Measurements from ENCODE around the gene UROC1. TPM values are rescaled to one million over a fixed set of nuclear protein-coding genes. Genes with fewer than 3 reads are reported as not detected.

The UROC1 gene
- total RNA-seq, 1 experiment from 2014 or later = not detected

DNA sequence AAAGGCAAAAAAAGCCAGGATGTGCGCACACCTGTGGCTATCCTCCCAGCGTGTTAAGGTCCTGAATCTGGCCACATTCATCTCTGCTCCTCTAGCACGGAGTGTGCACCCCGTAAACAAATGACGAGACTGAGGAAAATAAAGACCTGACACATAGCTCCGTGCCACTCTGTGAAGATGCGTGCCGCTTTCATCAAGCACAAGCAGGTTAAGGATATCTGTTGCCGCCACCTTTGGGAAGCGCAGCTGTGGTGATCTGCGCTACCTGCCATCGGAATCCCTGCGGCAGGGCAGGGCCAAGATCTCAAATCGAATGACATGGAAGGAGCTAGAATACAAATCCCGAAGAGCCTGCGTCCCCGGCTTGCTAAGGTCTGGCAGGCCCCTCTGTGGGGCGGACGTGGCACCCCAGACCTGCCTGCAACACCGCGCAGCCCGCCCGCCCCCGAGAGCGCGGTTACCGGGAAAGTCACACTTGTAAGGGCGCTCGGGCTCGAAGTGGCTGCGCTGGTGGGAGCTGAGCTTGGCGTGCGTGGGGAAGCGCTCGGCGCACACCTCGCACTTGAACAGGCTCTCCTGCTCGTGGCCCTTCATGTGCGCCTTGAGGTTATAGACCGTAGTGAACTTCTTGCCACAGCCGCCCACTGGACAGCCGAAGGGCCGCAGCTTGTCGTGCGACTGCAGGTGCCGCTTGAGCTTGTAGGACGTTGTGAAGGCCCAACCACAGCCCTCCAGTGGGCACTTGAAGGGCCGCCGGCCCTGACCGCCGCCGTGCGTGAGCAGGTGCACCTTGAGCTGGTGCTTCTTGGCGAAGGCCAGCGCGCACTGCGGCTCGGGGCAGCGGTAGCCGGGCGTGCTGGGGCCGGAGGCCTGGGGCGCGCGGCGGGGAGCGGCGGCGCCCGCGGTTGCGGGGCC, 42.8 kb downstream of the UROC1 start:
- Histone ChIP-seq H3K4me3 (ENCODE audit: low read length) (peak overlapping the region; percentile 99), H3K9ac (ENCODE audit: low read length) (peak overlapping the region; percentile 98), H3K9me2 (replicated peaks; ENCODE audit: insufficient read depth, low read length) (no peaks in the 10 kb centered on the region), H2AFZ (ENCODE audit: low read length) (no peak overlapping the region), H4K20me1 (ENCODE audit: insufficient read depth, low read depth, low read length) (peaks cover 14% of the 10 kb centered on the region; the same call in 1 of the 2 replicates), H3K27ac (ENCODE audit: low read length) (no peak overlapping the region), H3K79me2 (ENCODE audit: low read length) (peaks cover 53% of the 10 kb centered on the region), H3K36me3 (ENCODE audit: insufficient read depth, low read length) (peaks cover 24% of the 10 kb centered on the region), H3K4me2 (ENCODE audit: low read depth, low read length, poor library complexity, severe bottlenecking) (peak overlapping the region; percentile 82), H3K9me3 (ENCODE audit: low read length) (no peaks in the 10 kb centered on the region), H3K27me3 (ENCODE audit: low read length) (no peaks in the 10 kb centered on the region), H3K4me1 (ENCODE audit: low read length) (peaks cover 27% of the 10 kb centered on the region)
- peak; percentile 65 for DNase-seq

DNA sequence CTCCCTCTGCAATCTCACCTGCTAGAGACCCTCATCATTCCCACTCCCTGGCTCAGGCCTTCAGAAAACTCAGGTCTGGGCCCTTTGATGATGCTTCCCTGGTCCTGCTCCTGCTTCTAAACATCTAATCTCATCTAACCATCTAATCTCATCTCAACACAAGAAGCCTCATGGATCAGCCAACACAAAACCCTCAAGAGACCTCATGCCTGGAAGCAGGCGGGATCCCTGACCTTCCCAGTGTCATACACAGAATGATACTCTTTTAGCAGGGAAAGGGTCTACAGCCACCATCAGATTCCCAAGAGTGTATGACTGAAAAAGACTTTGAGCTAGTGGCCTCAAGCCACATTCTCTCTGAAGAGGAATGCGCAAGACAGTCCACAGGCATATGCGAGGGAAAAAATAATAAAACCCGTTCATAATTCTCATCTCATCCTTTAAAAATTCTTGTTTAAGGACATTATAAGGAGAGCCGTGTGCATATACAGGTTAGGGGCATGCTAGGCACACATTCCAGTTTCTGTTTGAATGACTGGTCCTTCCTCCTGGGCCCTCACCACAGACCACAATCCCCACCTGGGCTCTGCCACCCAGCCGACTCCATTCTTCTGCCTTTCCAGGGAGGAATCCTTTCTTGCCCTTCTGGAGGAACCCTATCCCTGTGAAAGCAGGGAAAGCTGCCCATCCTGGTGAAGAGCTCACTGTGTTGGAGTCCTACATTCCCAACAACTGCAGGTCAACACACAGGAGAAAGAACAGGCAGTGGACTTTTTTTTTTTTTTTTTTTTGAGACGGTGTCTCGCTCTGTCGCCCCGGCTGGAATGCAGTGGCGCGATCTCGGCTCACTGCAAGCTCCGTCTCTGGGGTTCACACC, 44.0 kb downstream of the UROC1 start:
- peaks cover 27% of the 10 kb centered on the region for H3K4me1 ChIP-seq (ENCODE audit: low read length)
- no peak overlapping the region for H2AFZ ChIP-seq (ENCODE audit: low read length)
- peak overlapping the region; percentile 99 for H3K4me3 ChIP-seq (ENCODE audit: low read length)
- no peaks in the 10 kb centered on the region for H3K27me3 ChIP-seq (ENCODE audit: low read length)
- DNase-seq = no peak
- peak overlapping the region; percentile 56 for H3K9ac ChIP-seq (ENCODE audit: low read length)
- peak overlapping the region; percentile 82 for H3K4me2 ChIP-seq (ENCODE audit: low read depth, low read length, poor library complexity, severe bottlenecking)
- peaks cover 19% of the 10 kb centered on the region; the same call in 1 of the 2 replicates for H4K20me1 ChIP-seq (ENCODE audit: insufficient read depth, low read depth, low read length)
- H3K79me2 ChIP-seq (ENCODE audit: low read length) = peaks cover 65% of the 10 kb centered on the region
- no peaks in the 10 kb centered on the region for H3K9me2 ChIP-seq (replicated peaks; ENCODE audit: insufficient read depth, low read length)
- H3K27ac ChIP-seq (ENCODE audit: low read length) = no peak overlapping the region
- H3K36me3 ChIP-seq (ENCODE audit: insufficient read depth, low read length) = peaks cover 27% of the 10 kb centered on the region
- H3K9me3 ChIP-seq (ENCODE audit: low read length) = no peaks in the 10 kb centered on the region

- Histone ChIP-seq H3K9me2 (replicated peaks; ENCODE audit: insufficient read depth, low read length) (no peaks in the 10 kb centered on the region), H3K79me2 (ENCODE audit: low read length) (peaks cover 70% of the 10 kb centered on the region), H4K20me1 (ENCODE audit: insufficient read depth, low read depth, low read length) (peaks cover 19% of the 10 kb centered on the region; the same call in 1 of the 2 replicates), H3K4me3 (ENCODE audit: low read length) (no peak overlapping the region; the same call in 1 of the 2 replicates), H2AFZ (ENCODE audit: low read length) (no peak overlapping the region), H3K36me3 (ENCODE audit: insufficient read depth, low read length) (peaks cover 27% of the 10 kb centered on the region), H3K27ac (ENCODE audit: low read length) (no peak overlapping the region), H3K27me3 (ENCODE audit: low read length) (no peaks in the 10 kb centered on the region), H3K4me2 (ENCODE audit: low read depth, low read length, poor library complexity, severe bottlenecking) (peak overlapping the region; percentile 82), H3K9ac (ENCODE audit: low read length) (peak overlapping the region; percentile 56), H3K9me3 (ENCODE audit: low read length) (no peaks in the 10 kb centered on the region), H3K4me1 (ENCODE audit: low read length) (peaks cover 27% of the 10 kb centered on the region)
- peak; percentile 50 for DNase-seq
These were observed 45.1 kb downstream of the UROC1 start for GRCh38 chr3:126472277-126473006.

GRCh38 chr3:126469479-126469878, 48.1 kb downstream of the UROC1 start:
- no peaks in the 10 kb centered on the region for H3K9me2 ChIP-seq (replicated peaks; ENCODE audit: insufficient read depth, low read length)
- H3K4me1 ChIP-seq (ENCODE audit: low read length) = peaks cover 24% of the 10 kb centered on the region
- no peak overlapping the region for H3K4me3 ChIP-seq (ENCODE audit: low read length)
- H3K9ac ChIP-seq (ENCODE audit: low read length) = no peak overlapping the region
- no peak overlapping the region for H3K4me2 ChIP-seq (ENCODE audit: low read depth, low read length, poor library complexity, severe bottlenecking)
- H4K20me1 ChIP-seq (ENCODE audit: insufficient read depth, low read depth, low read length) = peaks cover 16% of the 10 kb centered on the region; the same call in 1 of the 2 replicates
- H2AFZ ChIP-seq (ENCODE audit: low read length) = no peak overlapping the region
- H3K36me3 ChIP-seq (ENCODE audit: insufficient read depth, low read length) = peaks cover 32% of the 10 kb centered on the region
- H3K27ac ChIP-seq (ENCODE audit: low read length) = no peak overlapping the region
- peaks cover 67% of the 10 kb centered on the region for H3K79me2 ChIP-seq (ENCODE audit: low read length)
- H3K27me3 ChIP-seq (ENCODE audit: low read length) = no peaks in the 10 kb centered on the region
- DNase-seq = no peak
- no peaks in the 10 kb centered on the region for H3K9me3 ChIP-seq (ENCODE audit: low read length)

- no peak overlapping the region for H3K27ac ChIP-seq (ENCODE audit: low read length)
- no peak overlapping the region for H2AFZ ChIP-seq (ENCODE audit: low read length)
- no peak for DNase-seq
- peaks cover 57% of the 10 kb centered on the region for H3K79me2 ChIP-seq (ENCODE audit: low read length)
- peaks cover 11% of the 10 kb centered on the region for H3K4me1 ChIP-seq (ENCODE audit: low read length)
- H3K4me2 ChIP-seq (ENCODE audit: low read depth, low read length, poor library complexity, severe bottlenecking) = no peak overlapping the region
- peaks cover 13% of the 10 kb centered on the region; the same call in 1 of the 2 replicates for H4K20me1 ChIP-seq (ENCODE audit: insufficient read depth, low read depth, low read length)
- no peaks in the 10 kb centered on the region for H3K27me3 ChIP-seq (ENCODE audit: low read length)
- H3K4me3 ChIP-seq (ENCODE audit: low read length) = no peak overlapping the region
- H3K9me3 ChIP-seq (ENCODE audit: low read length) = no peaks in the 10 kb centered on the region
- H3K9me2 ChIP-seq (replicated peaks; ENCODE audit: insufficient read depth, low read length) = no peaks in the 10 kb centered on the region
- H3K36me3 ChIP-seq (ENCODE audit: insufficient read depth, low read length) = peaks cover 32% of the 10 kb centered on the region
- no peak overlapping the region for H3K9ac ChIP-seq (ENCODE audit: low read length)
These were observed 49.3 kb downstream of the UROC1 start for GRCh38 chr3:126468028-126468891.

GRCh38 chr3:126467611-126467955, 50.0 kb downstream of the UROC1 start:
- Histone ChIP-seq H3K9ac (ENCODE audit: low read length) (no peak overlapping the region), H3K27ac (ENCODE audit: low read length) (no peak overlapping the region), H3K4me3 (ENCODE audit: low read length) (no peak overlapping the region), H3K9me3 (ENCODE audit: low read length) (no peaks in the 10 kb centered on the region), H3K9me2 (replicated peaks; ENCODE audit: insufficient read depth, low read length) (no peaks in the 10 kb centered on the region), H2AFZ (ENCODE audit: low read length) (no peak overlapping the region), H3K79me2 (ENCODE audit: low read length) (peaks cover 51% of the 10 kb centered on the region), H3K4me2 (ENCODE audit: low read depth, low read length, poor library complexity, severe bottlenecking) (no peak overlapping the region), H3K4me1 (ENCODE audit: low read length) (peaks cover 5% of the 10 kb centered on the region), H3K36me3 (ENCODE audit: insufficient read depth, low read length) (peaks cover 32% of the 10 kb centered on the region), H4K20me1 (ENCODE audit: insufficient read depth, low read depth, low read length) (peaks cover 9% of the 10 kb centered on the region; the same call in 1 of the 2 replicates), H3K27me3 (ENCODE audit: low read length) (no peaks in the 10 kb centered on the region)
- no peak for DNase-seq

GRCh38 chr3:126466886-126467610, 50.5 kb downstream of the UROC1 start:
- Histone ChIP-seq H3K27ac (ENCODE audit: low read length) (no peak overlapping the region), H3K36me3 (ENCODE audit: insufficient read depth, low read length) (peaks cover 28% of the 10 kb centered on the region), H3K9me3 (ENCODE audit: low read length) (no peaks in the 10 kb centered on the region), H2AFZ (ENCODE audit: low read length) (no peak overlapping the region), H3K79me2 (ENCODE audit: low read length) (peaks cover 45% of the 10 kb centered on the region), H3K4me2 (ENCODE audit: low read depth, low read length, poor library complexity, severe bottlenecking) (no peak overlapping the region), H3K4me1 (ENCODE audit: low read length) (no peaks in the 10 kb centered on the region), H3K4me3 (ENCODE audit: low read length) (no peak overlapping the region), H3K27me3 (ENCODE audit: low read length) (no peaks in the 10 kb centered on the region), H4K20me1 (ENCODE audit: insufficient read depth, low read depth, low read length) (peaks cover 5% of the 10 kb centered on the region; the same call in 1 of the 2 replicates), H3K9ac (ENCODE audit: low read length) (no peak overlapping the region), H3K9me2 (replicated peaks; ENCODE audit: insufficient read depth, low read length) (no peaks in the 10 kb centered on the region)
- no peak for DNase-seq
